Activated naive CD4-positive, alpha-beta T cell treated with anti-CD3 and anti-CD28 coated beads for 36 hours (primary cell): ENCODE results near the gene NFE2. TPM values are rescaled to one million over a fixed set of nuclear protein-coding genes. Genes with fewer than 3 reads are reported as not detected.

Experiments
- CTCF ChIA-PET: fragments of 350-600 bp; sonication (Branson Sonifier 250); formaldehyde crosslinking; loops from one replicate; lab custom pipeline; 2021; ENCODE audit warnings: antibody characterized with exemption; lab: Charles Lee
- DNase-seq: peaks from one replicate; pipeline ENCODE4 v3.0.0-alpha.2; 2020
- H3K27ac Mint-ChIP-seq: one replicate; pipeline ENCODE4 v1.8.0; 2021; ENCODE audit warnings: mild to moderate bottlenecking, mixed read lengths
- H3K27me3 Mint-ChIP-seq: one replicate; pipeline ENCODE4 v1.8.0; 2021; ENCODE audit warnings: low read depth, mixed read lengths
- H3K36me3 Mint-ChIP-seq: one replicate; pipeline ENCODE4 v1.8.0; 2021; ENCODE audit warnings: low read depth, mixed read lengths
- H3K4me1 Mint-ChIP-seq: one replicate; pipeline ENCODE4 v1.8.0; 2021; ENCODE audit warnings: low read depth, mixed read lengths
- H3K4me3 Mint-ChIP-seq: one replicate; pipeline ENCODE4 v1.8.0; 2021; ENCODE audit warnings: mild to moderate bottlenecking, moderate library complexity, mixed read lengths
- H3K9me3 Mint-ChIP-seq: one replicate; pipeline ENCODE4 v1.8.0; 2021; ENCODE audit warnings: mixed read lengths
- intact Hi-C: fragments of 100-400 bp; cut with micrococcal nuclease; formaldehyde crosslinking; loops from one replicate; pipeline ENCODE4 v1.15.1; 2023
- total RNA-seq, 2 experiments: library from RNA; stranded (reverse); gene quantifications; one replicate each; pipeline ENCODE4 v1.2.3, GENCODE V29; 2021

Gene NFE2
- total RNA-seq, 2 experiments from 2014 or later, result not detected

- peaks cover 54% of the 10 kb centered on the region for H3K4me1 Mint-ChIP-seq
- H3K4me3 Mint-ChIP-seq, result no peak within 1 kb of the TSS
- no peaks in the 10 kb centered on the region for H3K9me3 Mint-ChIP-seq
- no peaks in the 10 kb centered on the region for H3K27me3 Mint-ChIP-seq
- H3K27ac Mint-ChIP-seq, result no peak within 1 kb of the TSS
- intact Hi-C loops, result loop anchor here (1.0 to 5.0 kb wide), 15 partner anchors 10 to 1073 kb away; partner anchors contain the start of genes COPZ1, GPR84, HOXC10 and ITGB7
- peak; percentile 100 for DNase-seq
- peaks cover 10% of the 10 kb centered on the region for H3K36me3 Mint-ChIP-seq
- CTCF ChIA-PET, result interaction anchor here (0.9 to 1.5 kb wide), 4 partner anchors 15 to 80 kb away, joined by 3 to 5 read pairs (median 3); no protein-coding TSS in a partner anchor
These were observed 21.0 kb downstream of the NFE2 start, which contains the start of gene CBX5 for GRCh38 chr12:54279632-54280467. TSS of gene CBX5 (minus strand) at chr12:54280122. CDS start at chr12:54257650, 22,472 bp downstream.

DNA sequence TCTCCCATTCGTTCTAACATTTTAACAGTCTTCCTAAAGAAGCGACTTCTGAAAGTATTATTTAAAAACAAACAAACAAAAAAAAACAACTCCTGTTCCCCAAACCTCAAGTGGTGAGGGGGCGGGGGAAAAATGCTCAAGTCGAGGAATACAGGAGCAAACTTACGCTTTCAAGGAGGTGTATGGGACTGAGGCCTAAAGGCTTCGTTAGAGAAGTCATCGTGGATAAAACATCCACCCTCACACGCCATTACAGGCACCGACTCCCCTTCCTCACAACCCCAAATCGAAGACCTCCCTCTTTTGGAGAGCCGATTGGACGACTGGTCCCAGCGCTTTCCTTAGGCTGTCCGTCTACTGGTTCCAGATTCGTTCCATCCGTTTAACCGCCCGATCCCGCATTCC, 21.6 kb downstream of the NFE2 start:
- Mint-ChIP-seq H3K4me1 (peaks cover 51% of the 10 kb centered on the region), H3K27me3 (no peaks in the 10 kb centered on the region), H3K27ac (no peak overlapping the region), H3K36me3 (peaks cover 13% of the 10 kb centered on the region), H3K4me3 (no peak overlapping the region), H3K9me3 (no peaks in the 10 kb centered on the region)
- CTCF ChIA-PET, result interaction anchor here (0.9 kb wide), 1 partner anchor 53 kb away, joined by 3 read pairs; no protein-coding TSS in a partner anchor
- no peak for DNase-seq
- intact Hi-C loops, result loop anchor here (1.0 kb wide), 3 partner anchors 9 to 705 kb away; partner anchors contain the start of genes SMUG1 and TESPA1

DNA sequence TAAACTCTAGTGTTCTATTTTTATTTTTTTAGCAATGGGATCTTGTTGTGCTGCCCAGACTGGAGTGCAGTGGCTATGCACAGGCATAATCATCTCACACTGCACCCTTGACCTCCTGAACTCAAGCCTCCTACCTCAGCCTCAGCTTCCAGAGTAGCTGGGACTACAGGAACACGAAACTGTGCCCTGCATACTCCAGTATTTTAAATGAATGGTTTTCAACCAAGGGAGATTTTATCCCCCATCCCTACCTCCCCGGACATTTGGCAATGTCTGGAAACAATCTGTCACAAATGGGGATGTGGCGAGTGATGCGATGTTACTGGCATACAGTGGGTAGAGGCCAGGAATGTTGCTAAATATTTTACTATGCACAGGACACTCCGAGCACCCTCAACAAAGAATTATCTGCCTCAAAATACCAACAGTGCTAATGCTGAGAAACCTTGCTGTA, 23.0 kb downstream of the NFE2 start:
- no peak overlapping the region for H3K4me3 Mint-ChIP-seq
- no peaks in the 10 kb centered on the region for H3K9me3 Mint-ChIP-seq
- H3K27ac Mint-ChIP-seq, result no peak overlapping the region
- intact Hi-C loops, result no loop called here
- DNase-seq, result no peak
- H3K36me3 Mint-ChIP-seq, result peaks cover 22% of the 10 kb centered on the region
- CTCF ChIA-PET, result interaction anchor here (0.8 to 1.4 kb wide), 2 partner anchors 13 to 26 kb away, joined by 4 to 6 read pairs; no protein-coding TSS in a partner anchor
- H3K4me1 Mint-ChIP-seq, result peaks cover 53% of the 10 kb centered on the region
- H3K27me3 Mint-ChIP-seq, result no peaks in the 10 kb centered on the region

GRCh38 chr12:54276368-54276767, 24.4 kb downstream of the NFE2 start:
- intact Hi-C loops, result no loop called here
- Mint-ChIP-seq H3K36me3 (peaks cover 27% of the 10 kb centered on the region), H3K4me1 (peaks cover 62% of the 10 kb centered on the region), H3K9me3 (no peaks in the 10 kb centered on the region), H3K27me3 (no peaks in the 10 kb centered on the region), H3K27ac (peak overlapping the region; percentile 60), H3K4me3 (peak overlapping the region; percentile 32)
- CTCF ChIA-PET, result interaction anchor here (1.1 to 1.4 kb wide), 2 partner anchors 25 to 61 kb away, joined by 3 to 6 read pairs; no protein-coding TSS in a partner anchor
- no peak for DNase-seq

GRCh38 chr12:54273981-54274380, 26.8 kb downstream of the NFE2 start:
- intact Hi-C loops, result no loop called here
- no peak for DNase-seq
- Mint-ChIP-seq H3K4me3 (no peak overlapping the region), H3K27ac (no peak overlapping the region), H3K27me3 (no peaks in the 10 kb centered on the region), H3K36me3 (peaks cover 38% of the 10 kb centered on the region), H3K4me1 (peaks cover 76% of the 10 kb centered on the region), H3K9me3 (no peaks in the 10 kb centered on the region)
- CTCF ChIA-PET, result interaction anchor here (1.0 to 2.4 kb wide), 3 partner anchors 10 to 94 kb away, joined by 3 to 14 read pairs (median 7); no protein-coding TSS in a partner anchor

GRCh38 chr12:54272214-54272613, 28.6 kb downstream of the NFE2 start:
- peak overlapping the region; percentile 72 for H3K27ac Mint-ChIP-seq
- H3K36me3 Mint-ChIP-seq, result peaks cover 40% of the 10 kb centered on the region
- H3K27me3 Mint-ChIP-seq, result no peaks in the 10 kb centered on the region
- H3K4me3 Mint-ChIP-seq, result peak overlapping the region; percentile 4
- peaks cover 65% of the 10 kb centered on the region for H3K4me1 Mint-ChIP-seq
- intact Hi-C loops, result loop anchor here (1.0 kb wide), 2 partner anchors 31 to 250 kb away; no protein-coding TSS in a partner anchor
- CTCF ChIA-PET, result interaction anchor here (0.6 to 2.4 kb wide), 12 partner anchors 9 to 57 kb away, joined by 3 to 14 read pairs (median 3); no protein-coding TSS in a partner anchor
- no peaks in the 10 kb centered on the region for H3K9me3 Mint-ChIP-seq
- no peak for DNase-seq

- Mint-ChIP-seq H3K4me1 (peaks cover 53% of the 10 kb centered on the region), H3K27me3 (no peaks in the 10 kb centered on the region), H3K9me3 (no peaks in the 10 kb centered on the region), H3K27ac (peak overlapping the region; percentile 31), H3K4me3 (no peak overlapping the region), H3K36me3 (peaks cover 39% of the 10 kb centered on the region)
- DNase-seq, result peak; percentile 50
- CTCF ChIA-PET, result no interaction called here
- intact Hi-C loops, result loop anchor here (1.0 kb wide), 1 partner anchor 9 kb away; no protein-coding TSS in a partner anchor
These were observed 30.5 kb downstream of the NFE2 start for GRCh38 chr12:54270345-54270744.

DNA sequence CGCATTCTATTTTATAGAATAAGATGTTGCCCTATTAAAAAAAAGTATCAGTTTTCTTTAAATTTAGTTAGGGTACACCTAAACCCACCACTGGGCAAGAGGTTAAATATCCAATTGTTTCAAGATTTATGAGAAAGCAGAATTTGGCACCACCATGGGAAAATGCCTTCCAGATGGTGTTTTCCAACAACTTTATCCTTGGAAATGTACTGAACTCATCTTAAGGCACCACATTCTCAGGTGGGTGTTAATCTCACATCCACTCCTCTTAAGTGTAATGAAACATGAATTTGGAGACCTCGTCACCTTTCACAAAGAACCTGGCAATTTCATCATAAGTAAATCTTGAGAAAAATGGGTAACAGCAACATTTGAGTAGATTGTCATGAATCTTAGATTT, 34.0 kb downstream of the NFE2 start:
- CTCF ChIA-PET, result interaction anchor here (0.8 kb wide), 1 partner anchor 52 kb away, joined by 3 read pairs; no protein-coding TSS in a partner anchor

DNA sequence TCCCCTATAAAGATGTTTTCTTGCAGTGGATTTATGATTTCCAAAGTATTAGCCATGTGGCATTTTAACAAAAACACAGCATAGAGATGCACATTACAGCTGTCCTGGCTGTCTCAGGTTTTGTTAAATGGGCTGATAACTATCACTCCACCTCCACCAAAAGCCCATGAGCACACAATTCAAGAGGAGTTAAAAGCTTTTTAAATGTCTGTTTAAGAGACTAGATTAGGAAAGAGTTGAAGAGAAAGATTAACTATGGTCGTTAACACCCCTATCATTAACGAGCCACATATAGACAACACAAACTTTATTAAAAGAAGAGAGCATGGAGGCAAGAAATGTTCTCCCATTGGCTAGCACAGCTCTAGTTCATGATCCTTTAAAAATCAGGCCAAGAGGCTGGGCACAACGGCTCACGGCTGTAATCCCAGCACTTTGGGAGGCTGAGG, 35.4 kb downstream of the NFE2 start:
- no peak overlapping the region for H3K4me3 Mint-ChIP-seq
- no peak for DNase-seq
- no peak overlapping the region for H3K27ac Mint-ChIP-seq
- intact Hi-C loops, result no loop called here
- peaks cover 19% of the 10 kb centered on the region for H3K36me3 Mint-ChIP-seq
- peaks cover 34% of the 10 kb centered on the region for H3K4me1 Mint-ChIP-seq
- no peaks in the 10 kb centered on the region for H3K27me3 Mint-ChIP-seq
- no peaks in the 10 kb centered on the region for H3K9me3 Mint-ChIP-seq
- CTCF ChIA-PET, result interaction anchor here (0.5 to 1.6 kb wide), 8 partner anchors 9 to 213 kb away, joined by 3 to 8 read pairs (median 4); no protein-coding TSS in a partner anchor

More for the DNA sequence above, 34.0 kb downstream of the NFE2 start:
- DNase-seq, result no peak
- intact Hi-C loops, result no loop called here
- Mint-ChIP-seq H3K27me3 (no peaks in the 10 kb centered on the region), H3K4me1 (peaks cover 43% of the 10 kb centered on the region), H3K4me3 (no peak overlapping the region), H3K27ac (no peak overlapping the region), H3K36me3 (peaks cover 24% of the 10 kb centered on the region), H3K9me3 (no peaks in the 10 kb centered on the region)

- peaks cover 50% of the 10 kb centered on the region for H3K4me1 Mint-ChIP-seq
- DNase-seq, result no peak
- intact Hi-C loops, result no loop called here
- H3K36me3 Mint-ChIP-seq, result peaks cover 20% of the 10 kb centered on the region
- H3K27me3 Mint-ChIP-seq, result no peaks in the 10 kb centered on the region
- H3K4me3 Mint-ChIP-seq, result no peak overlapping the region
- H3K27ac Mint-ChIP-seq, result no peak overlapping the region
- no peaks in the 10 kb centered on the region for H3K9me3 Mint-ChIP-seq
- CTCF ChIA-PET, result interaction anchor here (1.0 to 2.7 kb wide), 3 partner anchors 10 to 106 kb away, joined by 3 to 11 read pairs (median 3); no protein-coding TSS in a partner anchor
These were observed 38.4 kb downstream of the NFE2 start for GRCh38 chr12:54262403-54262925.

GRCh38 chr12:54261815-54262402, 38.9 kb downstream of the NFE2 start:
- Mint-ChIP-seq H3K4me1 (peaks cover 47% of the 10 kb centered on the region), H3K27me3 (no peaks in the 10 kb centered on the region), H3K36me3 (peaks cover 23% of the 10 kb centered on the region), H3K9me3 (no peaks in the 10 kb centered on the region), H3K4me3 (no peak overlapping the region), H3K27ac (no peak overlapping the region)
- no peak for DNase-seq
- CTCF ChIA-PET, result interaction anchor here (1.4 to 2.7 kb wide), 2 partner anchors 10 kb away, joined by 3 to 11 read pairs; no protein-coding TSS in a partner anchor
- intact Hi-C loops, result no loop called here
